Osteocyte (in vitro differentiated cells): ENCODE measurements around the gene GRID1. TPM values are rescaled to one million over a fixed set of nuclear protein-coding genes. Genes with fewer than 3 reads are reported as not detected.

ENCODE experiments used
- DNase-seq: peaks from one replicate; pipeline ENCODE4 v3.0.0; 2021; ENCODE audit warnings: mixed read lengths; ENCODE audit not compliant: unreplicated experiment; ENCODE audit errors: extremely low spot score
- H3K27ac Mint-ChIP-seq: one replicate; pipeline ENCODE4 v1.8.0; 2021; ENCODE audit warnings: mild to moderate bottlenecking, mixed read lengths; ENCODE audit not compliant: unreplicated experiment
- H3K27me3 Mint-ChIP-seq: one replicate; pipeline ENCODE4 v1.8.0; 2021; ENCODE audit warnings: mixed read lengths; ENCODE audit not compliant: unreplicated experiment
- H3K36me3 Mint-ChIP-seq: one replicate; pipeline ENCODE4 v1.8.0; 2021; ENCODE audit warnings: mixed read lengths; ENCODE audit not compliant: unreplicated experiment
- H3K4me1 Mint-ChIP-seq: one replicate; pipeline ENCODE4 v1.8.0; 2021; ENCODE audit warnings: mixed read lengths; ENCODE audit not compliant: unreplicated experiment
- H3K4me3 Mint-ChIP-seq: one replicate; pipeline ENCODE4 v1.8.0; 2021; ENCODE audit warnings: mild to moderate bottlenecking, moderate library complexity, mixed read lengths; ENCODE audit not compliant: unreplicated experiment
- H3K9me3 Mint-ChIP-seq: one replicate; pipeline ENCODE4 v1.8.0; 2021; ENCODE audit warnings: mixed read lengths; ENCODE audit not compliant: unreplicated experiment
- total RNA-seq: library from RNA; stranded (reverse); gene quantifications from 2 replicates; pipeline ENCODE4 v1.2.1, GENCODE V29; 2021
- TF ChIP-seq, protein P1 (sequence below): fragments of 200-600 bp; sonication (generic); IDR thresholded peaks from 2 replicates; pipeline ENCODE4 v1.5.0; 2021; ENCODE audit warnings: antibody characterized with exemption, mild to moderate bottlenecking, moderate library complexity

Gene GRID1
- total RNA-seq, 1 donor from 2014 or later: 0.11 TPM

DNA sequence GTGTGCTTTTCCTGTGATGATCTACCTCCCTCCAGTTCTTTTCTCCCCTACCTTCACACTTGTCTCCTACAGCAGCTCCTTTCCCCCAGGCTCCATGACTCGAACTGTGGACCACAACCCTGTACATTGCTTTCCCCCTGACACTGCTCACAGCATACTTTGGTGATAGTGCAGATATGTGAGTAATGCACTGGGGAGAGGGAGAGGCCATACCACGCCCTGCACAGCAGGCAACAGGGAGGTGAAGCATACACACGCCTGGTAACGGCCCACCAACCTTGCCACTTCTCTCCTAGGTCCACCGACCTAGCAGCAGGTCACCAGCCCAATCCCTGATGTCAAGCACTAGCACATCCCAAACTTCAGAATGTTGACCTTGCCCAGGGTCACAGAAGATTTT, 238.2 kb downstream of the GRID1 start:
- peaks cover 10% of the 10 kb centered on the region for H3K9me3 Mint-ChIP-seq
- no peaks in the 10 kb centered on the region for H3K36me3 Mint-ChIP-seq
- no peak overlapping the region for H3K27ac Mint-ChIP-seq
- no peak overlapping the region for H3K4me3 Mint-ChIP-seq
- no peak for DNase-seq
- no peaks in the 10 kb centered on the region for H3K4me1 Mint-ChIP-seq
- TF ChIP-seq, protein P1, sequence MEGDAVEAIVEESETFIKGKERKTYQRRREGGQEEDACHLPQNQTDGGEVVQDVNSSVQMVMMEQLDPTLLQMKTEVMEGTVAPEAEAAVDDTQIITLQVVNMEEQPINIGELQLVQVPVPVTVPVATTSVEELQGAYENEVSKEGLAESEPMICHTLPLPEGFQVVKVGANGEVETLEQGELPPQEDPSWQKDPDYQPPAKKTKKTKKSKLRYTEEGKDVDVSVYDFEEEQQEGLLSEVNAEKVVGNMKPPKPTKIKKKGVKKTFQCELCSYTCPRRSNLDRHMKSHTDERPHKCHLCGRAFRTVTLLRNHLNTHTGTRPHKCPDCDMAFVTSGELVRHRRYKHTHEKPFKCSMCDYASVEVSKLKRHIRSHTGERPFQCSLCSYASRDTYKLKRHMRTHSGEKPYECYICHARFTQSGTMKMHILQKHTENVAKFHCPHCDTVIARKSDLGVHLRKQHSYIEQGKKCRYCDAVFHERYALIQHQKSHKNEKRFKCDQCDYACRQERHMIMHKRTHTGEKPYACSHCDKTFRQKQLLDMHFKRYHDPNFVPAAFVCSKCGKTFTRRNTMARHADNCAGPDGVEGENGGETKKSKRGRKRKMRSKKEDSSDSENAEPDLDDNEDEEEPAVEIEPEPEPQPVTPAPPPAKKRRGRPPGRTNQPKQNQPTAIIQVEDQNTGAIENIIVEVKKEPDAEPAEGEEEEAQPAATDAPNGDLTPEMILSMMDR: no peak
- H3K27me3 Mint-ChIP-seq: no peaks in the 10 kb centered on the region

DNA sequence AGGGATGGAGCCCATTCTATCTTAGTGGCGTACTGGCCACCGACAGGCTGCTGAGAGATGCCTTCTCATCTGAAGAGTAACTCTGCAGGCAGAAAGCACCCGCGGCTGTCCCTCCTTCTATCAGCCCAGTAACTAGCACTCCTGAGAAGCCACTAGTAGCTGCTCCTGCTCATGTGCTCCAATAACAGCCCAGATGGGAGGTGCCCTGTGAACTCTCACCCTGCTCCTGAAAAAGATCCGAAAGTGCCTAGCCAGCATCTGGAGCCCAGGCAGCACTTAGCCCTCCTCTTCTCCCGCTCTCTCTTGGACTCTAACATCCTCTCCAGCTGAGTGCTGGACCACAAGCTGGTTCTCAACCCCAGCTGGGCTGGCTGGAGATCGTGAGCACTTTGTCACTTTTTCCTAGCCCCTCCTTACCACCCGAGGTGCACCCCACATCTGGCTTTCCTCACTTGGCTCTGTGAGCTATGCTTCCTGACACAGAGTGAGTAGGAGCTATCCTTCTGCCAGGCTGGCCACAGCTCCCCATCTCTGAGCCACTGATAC, 239.2 kb downstream of the GRID1 start:
- H3K27ac Mint-ChIP-seq: no peak overlapping the region
- DNase-seq: no peak
- H3K9me3 Mint-ChIP-seq: peaks cover 10% of the 10 kb centered on the region
- H3K4me3 Mint-ChIP-seq: no peak overlapping the region
- H3K36me3 Mint-ChIP-seq: no peaks in the 10 kb centered on the region
- H3K4me1 Mint-ChIP-seq: no peaks in the 10 kb centered on the region
- TF ChIP-seq, protein P1: no peak
- no peaks in the 10 kb centered on the region for H3K27me3 Mint-ChIP-seq

DNA sequence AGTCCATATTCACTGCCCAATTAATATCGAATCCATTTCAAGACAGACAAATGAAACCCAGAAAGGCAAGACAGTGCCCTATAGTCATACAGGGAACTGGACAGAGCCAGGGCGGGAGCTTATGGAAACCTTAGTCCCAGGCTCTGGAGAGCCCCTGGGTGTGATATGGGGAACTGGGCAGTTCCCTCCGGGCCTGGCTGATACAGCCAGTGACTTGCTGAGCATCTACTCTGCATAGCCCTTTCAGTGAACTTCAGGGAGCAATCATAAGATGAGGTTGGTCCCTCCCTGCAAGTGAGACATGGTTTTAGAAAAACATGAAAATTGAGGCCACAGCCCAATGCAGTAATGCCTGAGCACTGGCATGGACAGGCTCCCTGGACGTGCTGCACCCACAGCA, 241.9 kb downstream of the GRID1 start:
- Mint-ChIP-seq H3K9me3 (peaks cover 6% of the 10 kb centered on the region), H3K27me3 (no peaks in the 10 kb centered on the region), H3K4me3 (no peak overlapping the region), H3K36me3 (no peaks in the 10 kb centered on the region), H3K4me1 (no peaks in the 10 kb centered on the region), H3K27ac (no peak overlapping the region)
- TF ChIP-seq, protein P1: no peak
- no peak for DNase-seq

- Mint-ChIP-seq H3K27me3 (no peaks in the 10 kb centered on the region), H3K9me3 (peaks cover 10% of the 10 kb centered on the region), H3K27ac (no peak overlapping the region), H3K36me3 (no peaks in the 10 kb centered on the region), H3K4me3 (no peak overlapping the region), H3K4me1 (no peaks in the 10 kb centered on the region)
- TF ChIP-seq, protein P1: no peak
- DNase-seq: no peak
Measured at GRCh38 chr10:86123715-86124114, 242.9 kb downstream of the GRID1 start.

DNA sequence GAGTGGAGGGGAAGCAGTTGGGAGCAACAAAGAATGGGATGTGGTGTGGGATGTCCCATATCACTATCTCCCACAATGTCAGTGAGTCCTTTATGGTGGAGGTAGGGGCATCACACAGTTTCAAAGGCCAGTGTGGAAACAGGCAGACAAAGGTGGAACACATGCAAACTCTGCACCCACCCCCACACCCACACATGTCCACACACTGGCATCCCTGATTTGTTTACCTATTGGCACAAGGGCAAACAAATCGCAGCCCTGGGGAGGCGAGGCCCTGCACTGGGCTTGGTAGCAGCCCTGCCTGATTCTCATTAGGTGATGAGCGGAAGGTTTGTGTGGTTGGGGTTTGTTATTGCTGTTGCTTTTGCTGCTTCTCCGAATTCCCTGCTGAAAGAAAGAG, 243.3 kb downstream of the GRID1 start:
- Mint-ChIP-seq H3K27me3 (no peaks in the 10 kb centered on the region), H3K4me3 (no peak overlapping the region), H3K36me3 (no peaks in the 10 kb centered on the region), H3K27ac (no peak overlapping the region), H3K9me3 (peaks cover 11% of the 10 kb centered on the region), H3K4me1 (no peaks in the 10 kb centered on the region)
- DNase-seq: no peak
- TF ChIP-seq, protein P1: no peak
